GM10266 (cell line): ENCODE results near the gene LRPPRC.
"Not testable (repeated sequence)": the region's sequence is repeated elsewhere in the genome, so short reads cannot be mapped to it uniquely, and the experiment has no call there.

Source experiments
- DNase-seq: peaks from one replicate; pipeline ENCODE4 v3.0.0; 2012; ENCODE audit errors: extremely low spot score
- TF ChIP-seq, protein P1 (sequence below): IDR thresholded peaks from 2 replicates; pipeline ENCODE4 v1.5.1; 2012; ENCODE audit warnings: mild to moderate bottlenecking, low read depth; ENCODE audit not compliant: control insufficient read depth, insufficient read depth; ENCODE audit errors: missing control alignments

LRPPRC gene

DNA sequence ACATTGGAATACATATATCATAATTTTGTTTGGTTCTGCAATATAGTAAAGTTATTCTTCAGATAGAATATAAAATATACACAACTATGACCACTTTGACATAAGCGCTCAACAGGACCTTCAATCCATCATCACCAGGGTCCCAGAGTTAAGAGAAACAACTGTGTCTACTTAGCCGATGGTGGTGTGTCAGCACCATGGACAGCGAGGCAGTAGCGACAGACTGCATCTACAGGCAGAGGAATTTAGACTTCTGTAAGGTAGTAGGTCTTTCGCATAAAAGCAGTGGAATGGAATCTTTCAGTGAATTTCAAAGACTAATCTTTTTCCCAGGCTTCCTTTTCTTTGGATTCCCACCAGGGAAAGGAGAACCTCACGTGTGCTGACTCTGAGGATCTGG, 20.5 kb upstream of the LRPPRC start:
- TF ChIP-seq, protein P1, sequence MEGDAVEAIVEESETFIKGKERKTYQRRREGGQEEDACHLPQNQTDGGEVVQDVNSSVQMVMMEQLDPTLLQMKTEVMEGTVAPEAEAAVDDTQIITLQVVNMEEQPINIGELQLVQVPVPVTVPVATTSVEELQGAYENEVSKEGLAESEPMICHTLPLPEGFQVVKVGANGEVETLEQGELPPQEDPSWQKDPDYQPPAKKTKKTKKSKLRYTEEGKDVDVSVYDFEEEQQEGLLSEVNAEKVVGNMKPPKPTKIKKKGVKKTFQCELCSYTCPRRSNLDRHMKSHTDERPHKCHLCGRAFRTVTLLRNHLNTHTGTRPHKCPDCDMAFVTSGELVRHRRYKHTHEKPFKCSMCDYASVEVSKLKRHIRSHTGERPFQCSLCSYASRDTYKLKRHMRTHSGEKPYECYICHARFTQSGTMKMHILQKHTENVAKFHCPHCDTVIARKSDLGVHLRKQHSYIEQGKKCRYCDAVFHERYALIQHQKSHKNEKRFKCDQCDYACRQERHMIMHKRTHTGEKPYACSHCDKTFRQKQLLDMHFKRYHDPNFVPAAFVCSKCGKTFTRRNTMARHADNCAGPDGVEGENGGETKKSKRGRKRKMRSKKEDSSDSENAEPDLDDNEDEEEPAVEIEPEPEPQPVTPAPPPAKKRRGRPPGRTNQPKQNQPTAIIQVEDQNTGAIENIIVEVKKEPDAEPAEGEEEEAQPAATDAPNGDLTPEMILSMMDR = no peak
- DNase-seq = no peak

- TF ChIP-seq, protein P1 = no peak
- no peak for DNase-seq
Measured at GRCh38 chr2:44015239-44015638, 19.4 kb upstream of the LRPPRC start.

DNA sequence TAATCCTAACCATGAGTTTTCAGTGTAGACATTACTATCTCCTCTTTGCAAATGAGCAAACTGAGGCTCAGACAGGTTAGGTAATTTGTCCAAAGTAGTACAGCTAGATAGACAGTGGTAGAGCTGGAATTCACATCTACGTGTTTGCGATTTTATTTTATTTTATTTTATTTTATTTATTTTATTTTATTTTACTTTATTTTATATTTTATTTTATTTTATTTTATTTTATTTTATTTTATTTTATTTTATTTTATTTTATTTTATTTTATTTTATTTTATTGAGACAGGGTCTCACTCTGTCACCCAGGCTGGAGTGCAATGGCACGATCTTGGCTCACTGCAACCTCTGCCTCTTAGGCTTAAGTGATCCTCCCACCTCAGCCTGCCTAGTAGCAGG, 17.4 kb upstream of the LRPPRC start:
- DNase-seq = not testable (repeated sequence)

- TF ChIP-seq, protein P1 = no peak
- DNase-seq = no peak
Measured at GRCh38 chr2:44010266-44010665, 14.5 kb upstream of the LRPPRC start.

DNA sequence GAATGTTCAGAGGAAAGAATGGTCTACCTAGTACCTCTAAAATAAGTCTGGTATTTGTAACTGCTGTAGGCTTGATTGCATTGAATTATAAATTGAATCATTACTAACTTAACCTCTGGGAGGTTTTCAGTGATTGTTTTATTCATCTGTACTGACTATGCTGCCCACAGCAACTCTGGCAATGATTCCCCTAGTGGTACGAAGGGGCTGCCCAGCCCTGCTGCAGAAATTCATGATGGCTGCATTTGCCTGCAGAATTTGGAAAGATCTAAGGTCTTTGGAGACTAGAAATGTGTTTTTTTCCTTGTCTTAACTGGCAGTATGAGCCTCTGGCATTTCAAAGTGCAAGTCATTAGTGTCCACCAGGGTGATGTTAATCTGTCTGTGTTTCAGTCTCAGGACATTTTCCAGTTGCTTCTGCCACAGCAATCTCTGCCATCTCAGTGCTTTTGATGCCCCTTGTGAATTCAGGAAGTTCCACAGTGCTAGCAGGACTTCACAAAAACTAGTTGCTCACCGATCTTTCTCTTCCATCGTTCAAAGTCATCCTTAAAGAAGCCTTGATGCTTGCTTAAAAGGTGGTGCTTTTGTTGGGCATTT, 13.4 kb upstream of the LRPPRC start:
- TF ChIP-seq, protein P1 = no peak
- no peak for DNase-seq

GRCh38 chr2:44005846-44006245, 10.1 kb upstream of the LRPPRC start:
- no peak for DNase-seq
- TF ChIP-seq, protein P1 = no peak

DNA sequence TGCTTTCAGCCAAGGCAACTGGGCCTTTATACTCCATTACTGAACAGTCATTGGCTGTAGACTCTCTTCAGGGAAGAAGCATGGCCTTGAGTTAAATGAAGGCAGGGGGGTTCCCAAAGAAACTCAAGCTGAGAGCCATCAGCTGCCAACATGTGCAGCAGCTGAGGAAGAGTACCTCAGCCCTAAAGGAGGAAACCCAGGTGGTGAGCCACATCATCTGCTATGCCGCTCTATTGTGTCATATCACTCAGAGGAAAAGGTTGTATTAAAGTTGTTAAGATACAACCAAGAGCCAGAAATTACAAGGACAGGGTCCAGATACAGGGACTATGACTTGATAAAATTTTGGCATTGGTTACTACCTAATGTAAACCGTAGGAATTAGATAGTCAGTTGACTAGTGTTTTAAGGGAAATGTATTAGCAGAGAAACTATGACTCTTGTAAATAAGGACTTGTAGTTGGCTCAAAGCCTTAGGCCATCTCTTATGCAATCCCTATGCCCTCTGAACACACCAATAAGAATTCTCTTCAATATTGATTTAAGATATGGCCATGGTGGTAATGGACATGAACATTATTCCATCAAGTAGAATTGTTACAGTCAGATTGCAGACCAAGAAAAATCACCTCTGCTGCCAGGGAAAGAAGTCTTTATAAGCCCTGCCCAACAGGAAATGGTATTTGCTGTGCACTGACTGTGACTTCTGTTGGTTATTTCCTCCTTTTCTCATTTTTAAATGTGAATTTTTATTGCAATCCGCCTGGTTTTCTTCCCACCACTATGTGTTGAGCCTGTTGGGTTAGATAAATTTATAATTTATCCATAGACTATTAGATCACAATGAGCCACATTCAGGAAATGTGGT, 9.2 kb upstream of the LRPPRC start:
- DNase-seq = no peak
- TF ChIP-seq, protein P1 = no peak

- TF ChIP-seq, protein P1 = no peak
- DNase-seq = no peak
Measured at GRCh38 chr2:44001716-44002115, 5.9 kb upstream of the LRPPRC start.
